ENCODE data around the gene EMX2. TPM values are rescaled to one million over a fixed set of nuclear protein-coding genes. Genes with fewer than 3 reads are reported as not detected.

The EMX2 gene
- total RNA-seq, 1 donor from 2014 or later = 3.0 TPM

- no peak for TF ChIP-seq CTCF (IDR thresholded peaks at IDR 0.05)
- no peaks in the 10 kb centered on the region for H3K9me3 Mint-ChIP-seq (ENCODE audit: unreplicated experiment)
- H3K4me3 Mint-ChIP-seq (ENCODE audit: unreplicated experiment) = no peak overlapping the region
- no peaks in the 10 kb centered on the region for H3K36me3 Mint-ChIP-seq (ENCODE audit: unreplicated experiment)
- H3K27me3 Mint-ChIP-seq (ENCODE audit: unreplicated experiment) = peaks cover 7% of the 10 kb centered on the region
- DNase-seq (ENCODE audit: extremely low spot score, unreplicated experiment) = no peak
- H3K4me1 Mint-ChIP-seq (ENCODE audit: unreplicated experiment) = no peaks in the 10 kb centered on the region
- no peak overlapping the region for H3K27ac Mint-ChIP-seq (ENCODE audit: unreplicated experiment)
Measured at GRCh38 chr10:117563780-117564179, 21.2 kb downstream of the EMX2 start.

- no peak for DNase-seq (ENCODE audit: extremely low spot score, unreplicated experiment)
- Mint-ChIP-seq H3K27ac (ENCODE audit: unreplicated experiment) (no peak overlapping the region), H3K4me1 (ENCODE audit: unreplicated experiment) (no peaks in the 10 kb centered on the region), H3K27me3 (ENCODE audit: unreplicated experiment) (no peaks in the 10 kb centered on the region), H3K36me3 (ENCODE audit: unreplicated experiment) (no peaks in the 10 kb centered on the region), H3K4me3 (ENCODE audit: unreplicated experiment) (no peak overlapping the region), H3K9me3 (ENCODE audit: unreplicated experiment) (no peaks in the 10 kb centered on the region)
- TF ChIP-seq CTCF (IDR thresholded peaks at IDR 0.05) = no peak
Measured at GRCh38 chr10:117565068-117565467, 22.5 kb downstream of the EMX2 start.

GRCh38 chr10:117568334-117568733 is 25.8 kb downstream of the EMX2 start:
- Mint-ChIP-seq H3K36me3 (ENCODE audit: unreplicated experiment) (no peaks in the 10 kb centered on the region), H3K4me1 (ENCODE audit: unreplicated experiment) (no peaks in the 10 kb centered on the region), H3K9me3 (ENCODE audit: unreplicated experiment) (no peaks in the 10 kb centered on the region), H3K4me3 (ENCODE audit: unreplicated experiment) (no peak overlapping the region), H3K27ac (ENCODE audit: unreplicated experiment) (no peak overlapping the region), H3K27me3 (ENCODE audit: unreplicated experiment) (peaks cover 15% of the 10 kb centered on the region)
- no peak for DNase-seq (ENCODE audit: extremely low spot score, unreplicated experiment)
- no peak for TF ChIP-seq CTCF (IDR thresholded peaks at IDR 0.05)

- DNase-seq (ENCODE audit: extremely low spot score, unreplicated experiment) = no peak
- Mint-ChIP-seq H3K4me3 (ENCODE audit: unreplicated experiment) (no peak overlapping the region), H3K36me3 (ENCODE audit: unreplicated experiment) (no peaks in the 10 kb centered on the region), H3K27me3 (ENCODE audit: unreplicated experiment) (peaks cover 15% of the 10 kb centered on the region), H3K4me1 (ENCODE audit: unreplicated experiment) (no peaks in the 10 kb centered on the region), H3K27ac (ENCODE audit: unreplicated experiment) (no peak overlapping the region), H3K9me3 (ENCODE audit: unreplicated experiment) (no peaks in the 10 kb centered on the region)
- TF ChIP-seq CTCF (IDR thresholded peaks at IDR 0.05) = no peak
Measured at GRCh38 chr10:117569610-117570390, 27.3 kb downstream of the EMX2 start.

- DNase-seq (ENCODE audit: extremely low spot score, unreplicated experiment) = no peak
- Mint-ChIP-seq H3K4me1 (ENCODE audit: unreplicated experiment) (no peaks in the 10 kb centered on the region), H3K36me3 (ENCODE audit: unreplicated experiment) (no peaks in the 10 kb centered on the region), H3K27me3 (ENCODE audit: unreplicated experiment) (peaks cover 18% of the 10 kb centered on the region), H3K4me3 (ENCODE audit: unreplicated experiment) (no peak overlapping the region), H3K9me3 (ENCODE audit: unreplicated experiment) (no peaks in the 10 kb centered on the region), H3K27ac (ENCODE audit: unreplicated experiment) (no peak overlapping the region)
- TF ChIP-seq CTCF (IDR thresholded peaks at IDR 0.05) = no peak
Measured at GRCh38 chr10:117570880-117571279, 28.3 kb downstream of the EMX2 start.
